GM12878 (cell line): Measurements from ENCODE around the gene PGF. TPM values are rescaled to one million over a fixed set of nuclear protein-coding genes. Genes with fewer than 3 reads are reported as not detected.

Experiments
- ATAC-seq: fragments of 200-7000 bp; cut with Tn5 transposase; 3 replicates; pipeline ENCODE4 v1.9.1; 2020; ENCODE audit warnings: mild to moderate bottlenecking, moderate library complexity
- BruUV-seq: library from RNA; stranded (reverse); fragments of 400-500 nt; replicated peaks from 2 replicates; lab custom pipeline; 2021; lab: Mats Ljungman, UMichigan
- CTCF ChIA-PET: fragments of 300-600 bp; sonication (Branson Sonifier 250); formaldehyde crosslinking; extraction: SDS; loops from one replicate; lab custom pipeline; 2021; ENCODE audit warnings: inconsistent platforms; lab: Yijun Ruan, JAX
- POLR2A ChIA-PET: fragments of 350-600 bp; formaldehyde crosslinking; extraction: SDS; loops from one replicate; lab custom pipeline; 2021; ENCODE audit warnings: inconsistent platforms; lab: Charles Lee
- RAD21 ChIA-PET: fragments of 300-600 bp; sonication (Branson Sonifier 250); formaldehyde crosslinking; loops from one replicate; lab custom pipeline; 2023; ENCODE audit warnings: antibody characterized with exemption; ENCODE audit not compliant: unreplicated experiment; lab: Charles Lee
- SMC1A ChIA-PET: fragments of 300-600 bp; sonication (Branson Sonifier 250); formaldehyde crosslinking; loops from one replicate; lab custom pipeline; 2023; ENCODE audit not compliant: unreplicated experiment, uncharacterized antibody; lab: Charles Lee
- DNase-seq: peaks from one replicate; pipeline ENCODE4 v3.0.0-alpha.2; 2011; ENCODE audit warnings: low read depth, low spot score
- FAIRE-seq: peaks from 3 replicates; lab custom pipeline; 2011; peaks lifted over from hg19 to GRCh38; lab: Jason Lieb, UNC
- H2AFZ ChIP-seq: 2 replicates; pipeline ENCODE4 v1.6.0; 2011; ENCODE audit warnings: low read depth, low read length, control low read depth; ENCODE audit not compliant: control insufficient read depth
- H3K27ac ChIP-seq: 2 replicates; pipeline ENCODE4 v1.5.1; 2011; ENCODE audit warnings: control low read depth; ENCODE audit not compliant: control insufficient read depth, insufficient read depth
- H3K27me3 ChIP-seq, 2 experiments: replicated peaks in 1 of 2; 2 replicates each; pipeline versions ENCODE4 v1.6.0 to v1.6.1; 2011; ENCODE audit warnings: low read length in 1 of 2; ENCODE audit not compliant: control insufficient read depth in 2 of 2, insufficient read depth in 2 of 2
- H3K36me3 ChIP-seq, 2 experiments: 2 replicates each; pipeline ENCODE4 v1.5.1; 2011; ENCODE audit warnings: low read length in 1 of 2; ENCODE audit not compliant: control insufficient read depth in 2 of 2, insufficient read depth in 2 of 2
- H3K4me1 ChIP-seq: 2 replicates; pipeline ENCODE4 v1.6.1; 2011; ENCODE audit warnings: mild to moderate bottlenecking, low read length, moderate library complexity, mixed read lengths; ENCODE audit not compliant: control insufficient read depth, insufficient read depth
- H3K4me2 ChIP-seq: 2 replicates; pipeline ENCODE4 v1.6.0; 2011; ENCODE audit warnings: control low read depth; ENCODE audit not compliant: control insufficient read depth, insufficient read depth
- H3K4me3 ChIP-seq: fragments of 200-600 bp; sonication (generic); 2 replicates; pipeline ENCODE4 v1.5.1; 2016
- H3K79me2 ChIP-seq: 2 replicates; pipeline ENCODE4 v1.6.0; 2011; ENCODE audit warnings: low read length; ENCODE audit not compliant: control insufficient read depth, insufficient read depth
- H3K9ac ChIP-seq: 2 replicates; pipeline ENCODE4 v1.8.0; 2011; ENCODE audit warnings: low read length, control low read depth, mixed read lengths; ENCODE audit not compliant: control insufficient read depth, insufficient read depth
- H3K9me3 ChIP-seq: replicated peaks from 3 replicates; pipeline ENCODE4 v1.5.1; 2011; ENCODE audit warnings: mild to moderate bottlenecking, low read length; ENCODE audit not compliant: control insufficient read depth, insufficient read depth
- H4K20me1 ChIP-seq: 2 replicates; pipeline ENCODE4 v1.6.0; 2011; ENCODE audit not compliant: control insufficient read depth, insufficient read depth
- BRCA1 ChIP-seq: IDR thresholded peaks from 2 replicates; pipeline ENCODE4 v1.6.1; 2011; ENCODE audit warnings: low read depth, low read length, improper control_type of control experiment
- CUX1 ChIP-seq: IDR thresholded peaks from 2 replicates; pipeline ENCODE4 v1.6.1; 2012; ENCODE audit warnings: improper control_type of control experiment, low read depth, low read length; ENCODE audit not compliant: insufficient replicate concordance
- HDAC2 ChIP-seq: fragments of 200-600 bp; sonication (generic); IDR thresholded peaks from 2 replicates; pipeline ENCODE4 v1.6.1; 2017
- NKRF ChIP-seq: fragments of 450-650 bp; conservative IDR thresholded peaks from 2 replicates; pipeline ENCODE4 v1.6.1; 2017; ENCODE audit warnings: mild to moderate bottlenecking, moderate library complexity
- SIN3A ChIP-seq: IDR thresholded peaks from 2 replicates; pipeline ENCODE4 v1.6.1; 2012; ENCODE audit warnings: low read depth, low read length, improper control_type of control experiment
- ZZZ3 ChIP-seq: IDR thresholded peaks from 2 replicates; pipeline ENCODE4 v1.6.1; 2011; ENCODE audit warnings: low read depth; ENCODE audit not compliant: control insufficient read depth, insufficient read length
- WGBS: methylation state at CpG from one replicate; pipeline ENCODE4 v1.1.6; 2016; ENCODE audit warnings: low lambda C conversion rate; ENCODE audit not compliant: insufficient replicate concordance, insufficient coverage; ENCODE audit errors: missing lambda C conversion rate; 5-methylcytosine and 5-hydroxymethylcytosine counted together
- in situ Hi-C: fragments of 300-500 bp; cut with MboI; formaldehyde crosslinking; loops from 9 replicates; pipeline ENCODE4 v1.14.3; 2018; ENCODE audit warnings: mixed read lengths
- intact Hi-C: fragments of 100-400 bp; cut with micrococcal nuclease; formaldehyde crosslinking; loops from one replicate; pipeline ENCODE4 v1.14.2; 2022; ENCODE audit not compliant: unreplicated experiment
- polyA plus RNA-seq, 11 experiments: library from polyadenylated mRNA; depleted of rRNA in 4 of 11; unstranded in 6 of 11; stranded (reverse) in 5 of 11; fragments of >200 nt; fragmentation: Nextera tagmentation in 4 of 11; fragmentation: Illumina TruSeq in 1 of 11; extraction: Ambion mirVana in 4 of 11; extraction: Trizol in 1 of 11; gene quantifications; 1 replicate in 1 of 11; 2 replicates in 10 of 11; pipeline versions ENCODE4 v1.2.1 to v1.2.3, GENCODE V29; 2011 to 2016; ENCODE audit warnings: inconsistent platforms in 2 of 11, missing spikeins in 2 of 11, low read depth in 1 of 11
- total RNA-seq, 4 experiments: library from RNA; depleted of rRNA in 3 of 4; stranded (reverse); fragments of >200 nt in 3 of 4; fragmentation: Illumina TruSeq in 1 of 4; extraction: Trizol in 1 of 4; gene quantifications; 2 replicates each; pipeline versions ENCODE4 v1.2.1 to v1.2.3, GENCODE V29; 2013 to 2021

The PGF gene
- total and polyA plus RNA-seq, 10 of the 15 experiments (the other 5 are each of a cell fraction or from before 2014, with no cell fraction given): 0.11 to 5.5 (median 0.63) TPM

GRCh38 chr14:74918380-74918779 lies 37.0 kb downstream of the PGF start (continued):
- TF ChIP-seq CUX1: no peak

GRCh38 chr14:74917646-74918081 lies 37.7 kb downstream of the PGF start:
- BruUV-seq: no TSS peak
- no peaks in the 10 kb centered on the region for H3K36me3 ChIP-seq
- H4K20me1 ChIP-seq: no peaks in the 10 kb centered on the region
- TF ChIP-seq NKRF (no peak), SIN3A (no peak), BRCA1 (no peak), HDAC2 (no peak), ZZZ3 (no peak)
- no peak for ATAC-seq
- no peak overlapping the region for H3K4me2 ChIP-seq
- 58% methylated on average over 13 of the region's 13 CpGs for WGBS
- no peak overlapping the region for H3K4me3 ChIP-seq
- DNase-seq: no peak
- in situ Hi-C loops: no loop called here
- no peak overlapping the region for H3K27ac ChIP-seq
- H2AFZ ChIP-seq: no peak overlapping the region
- ChIA-PET POLR2A (no interaction called here), CTCF (interaction anchor here (0.5 to 4.7 kb wide), 8 partner anchors 10 to 309 kb away, joined by 3 to 24 read pairs (median 4); no protein-coding TSS in a partner anchor), SMC1A (interaction anchor here (1.4 to 1.7 kb wide), 2 partner anchors 57 to 170 kb away, joined by 4 to 7 read pairs; no protein-coding TSS in a partner anchor), RAD21 (interaction anchor here (0.6 to 2.5 kb wide), 5 partner anchors 12 to 171 kb away, joined by 4 to 8 read pairs (median 5); no protein-coding TSS in a partner anchor)
- H3K79me2 ChIP-seq: no peaks in the 10 kb centered on the region
- intact Hi-C loops: no loop called here
- no peaks in the 10 kb centered on the region for H3K9me3 ChIP-seq
- no peaks in the 10 kb centered on the region for H3K4me1 ChIP-seq
- H3K27me3 ChIP-seq: no peaks in the 10 kb centered on the region
- H3K9ac ChIP-seq: no peak overlapping the region
- no peak for FAIRE-seq
